Liver (tissue), 9 donors: Measurements from ENCODE around the gene DPAGT1. TPM values are rescaled to one million over a fixed set of nuclear protein-coding genes. Genes with fewer than 3 reads are reported as not detected.

Source experiments
- DNase-seq: peaks from one replicate; pipeline ENCODE4 v3.0.0-alpha.2; 2017; ENCODE audit warnings: low spot score
- H3K27ac ChIP-seq, 2 donors: one replicate each; pipeline ENCODE4 v1.7.0; 2013; ENCODE audit warnings: inconsistent platforms in 2 of 2, low read length in 2 of 2, control low read depth in 1 of 2, low read depth in 1 of 2, mild to moderate bottlenecking in 1 of 2
- H3K27me3 ChIP-seq, 4 donors: one replicate each; pipeline versions ENCODE4 v1.6.1 to v1.7.0; 2013; ENCODE audit warnings: low read length in 3 of 4, inconsistent platforms in 1 of 4, mild to moderate bottlenecking in 1 of 4, moderate library complexity in 1 of 4; ENCODE audit not compliant: control insufficient read depth in 4 of 4, insufficient read depth in 4 of 4
- H3K36me3 ChIP-seq, 4 donors: one replicate each; pipeline versions ENCODE4 v1.6.1 to v1.7.0; 2013; ENCODE audit warnings: low read length in 3 of 4, mild to moderate bottlenecking in 3 of 4, low read depth in 1 of 4, moderate library complexity in 1 of 4; ENCODE audit not compliant: control insufficient read depth in 4 of 4, insufficient read depth in 3 of 4
- H3K4me1 ChIP-seq, 4 donors: one replicate each; pipeline versions ENCODE4 v1.6.1 to v1.7.0; 2013; ENCODE audit warnings: low read length in 3 of 4, mild to moderate bottlenecking in 3 of 4, moderate library complexity in 1 of 4; ENCODE audit not compliant: control insufficient read depth in 4 of 4, insufficient read depth in 4 of 4
- H3K4me3 ChIP-seq, 3 donors: one replicate each; pipeline versions ENCODE4 v1.6.1 to v1.7.0; 2013; ENCODE audit warnings: low read length in 3 of 3, control low read depth in 1 of 3, low read depth in 1 of 3, mild to moderate bottlenecking in 1 of 3
- H3K9ac ChIP-seq, 2 donors: one replicate each; pipeline ENCODE4 v1.7.0; 2013; ENCODE audit warnings: low read length in 2 of 2, mild to moderate bottlenecking in 2 of 2, moderate library complexity in 2 of 2, control low read depth in 1 of 2, low read depth in 1 of 2
- H3K9me3 ChIP-seq, 4 donors: one replicate each; pipeline versions ENCODE4 v1.6.1 to v1.7.0; 2013; ENCODE audit warnings: low read length in 3 of 4; ENCODE audit not compliant: control insufficient read depth in 4 of 4
- EGR1 ChIP-seq, 2 donors: IDR thresholded peaks; 2 replicates each; pipeline ENCODE4 v1.6.1; 2016 to 2018; ENCODE audit warnings: antibody characterized with exemption in 2 of 2, low read depth in 2 of 2
- GABPA ChIP-seq, 2 donors: IDR thresholded peaks in 1 of 2; conservative IDR thresholded peaks in 1 of 2; 2 replicates each; pipeline ENCODE4 v1.6.1; 2016; ENCODE audit warnings: antibody characterized with exemption in 2 of 2, mild to moderate bottlenecking in 1 of 2, moderate library complexity in 1 of 2
- HNF4A ChIP-seq, 2 donors: conservative IDR thresholded peaks; 2 replicates each; pipeline ENCODE4 v1.6.1; 2016; ENCODE audit warnings: antibody characterized with exemption in 2 of 2, mild to moderate bottlenecking in 2 of 2
- HNF4G ChIP-seq: IDR thresholded peaks from 2 replicates; pipeline ENCODE4 v1.6.1; 2016; ENCODE audit warnings: antibody characterized with exemption
- NR2F2 ChIP-seq: IDR thresholded peaks from 2 replicates; pipeline ENCODE4 v1.6.1; 2016; ENCODE audit warnings: antibody characterized with exemption
- RAD21 ChIP-seq, 2 donors: IDR thresholded peaks; 2 replicates each; pipeline ENCODE4 v1.6.1; 2016; ENCODE audit warnings: antibody characterized with exemption in 2 of 2, mild to moderate bottlenecking in 2 of 2
- REST ChIP-seq: IDR thresholded peaks from 2 replicates; pipeline ENCODE4 v1.6.1; 2016; ENCODE audit warnings: antibody characterized with exemption, mild to moderate bottlenecking
- RXRA ChIP-seq, 2 donors: IDR thresholded peaks; 2 replicates each; pipeline ENCODE4 v1.6.1; 2017 to 2018; ENCODE audit warnings: antibody characterized with exemption in 2 of 2, mild to moderate bottlenecking in 1 of 2
- TAF1 ChIP-seq: conservative IDR thresholded peaks from 2 replicates; pipeline ENCODE4 v1.6.1; 2016; ENCODE audit warnings: antibody characterized with exemption, mild to moderate bottlenecking
- YY1 ChIP-seq: IDR thresholded peaks from 2 replicates; pipeline ENCODE4 v1.6.1; 2016; ENCODE audit warnings: antibody characterized with exemption, mild to moderate bottlenecking
- ZBTB33 ChIP-seq: IDR thresholded peaks from 2 replicates; pipeline ENCODE4 v1.6.1; 2016; ENCODE audit warnings: antibody characterized with exemption
- WGBS: extraction: QIAGEN DNeasy Blood & Tissue Kit; methylation state at CpG from one replicate; pipeline ENCODE4 v1.1.7; 2013; 5-methylcytosine and 5-hydroxymethylcytosine counted together
- polyA plus RNA-seq, 2 donors: library from polyadenylated mRNA; stranded (reverse) in 1 of 2; unstranded in 1 of 2; fragments of 200-250 nt in 1 of 2; fragments of >200 nt in 1 of 2; fragmentation: Nextera tagmentation in 1 of 2; extraction: Ambion mirVana in 1 of 2; gene quantifications; one replicate each; pipeline versions ENCODE4 v1.2.1 to v1.2.3, GENCODE V29; 2013 to 2015
- total RNA-seq, 2 donors: library from RNA; depleted of rRNA; stranded (reverse); fragments of >200 nt; gene quantifications; one replicate each; pipeline ENCODE4 v1.2.3, GENCODE V29; 2014
- TF ChIP-seq, protein P1 (sequence below): IDR thresholded peaks from 2 replicates; pipeline ENCODE4 v1.6.1; 2016; ENCODE audit warnings: antibody characterized with exemption
- TF ChIP-seq, protein P2 (sequence below): IDR thresholded peaks from 2 replicates; pipeline ENCODE4 v1.6.1; 2016; ENCODE audit warnings: antibody characterized with exemption
- TF ChIP-seq, protein P3 (sequence below): fragments of 150-350 bp; IDR thresholded peaks from 2 replicates; pipeline ENCODE4 v1.5.1; 2017; ENCODE audit warnings: improper control_type of control experiment, low read depth, low read length; ENCODE audit not compliant: missing input control
- donor health status: healthy.
- donor health status: healthy.
- donor health status: healthy.
- donor health status: healthy.
- donor health status: healthy.

Gene DPAGT1
- total and polyA plus RNA-seq, 4 donors, result 12.8 to 48.0 (median 37.4) TPM

GRCh38 chr11:119115484-119116234 lies 14.0 kb upstream of the DPAGT1 start:
- H3K4me1 ChIP-seq, result peaks cover 0 to 7% (median 3%) of the 10 kb centered on the region in 4 donors
- H3K4me3 ChIP-seq, result no peak overlapping the region
- H3K9me3 ChIP-seq, result no peaks in the 10 kb centered on the region
- H3K36me3 ChIP-seq, result peaks cover 7 to 46% (median 21%) of the 10 kb centered on the region in 4 donors
- H3K27me3 ChIP-seq, result no peaks in the 10 kb centered on the region
- H3K9ac ChIP-seq, result peak overlapping the region in 1 of 2 donors; percentile 6
- 74% methylated on average over 24 of the region's 24 CpGs for WGBS
- no peak for DNase-seq
- TF ChIP-seq, protein P1, sequence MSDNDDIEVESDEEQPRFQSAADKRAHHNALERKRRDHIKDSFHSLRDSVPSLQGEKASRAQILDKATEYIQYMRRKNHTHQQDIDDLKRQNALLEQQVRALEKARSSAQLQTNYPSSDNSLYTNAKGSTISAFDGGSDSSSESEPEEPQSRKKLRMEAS, result peak; percentile 21
- no peak for TF ChIP-seq RXRA (IDR thresholded peaks at IDR 0.05)
- peak overlapping the region; percentile 44 to 71 for H3K27ac ChIP-seq

- no peak overlapping the region for H3K9ac ChIP-seq
- H3K4me3 ChIP-seq, result no peak overlapping the region
- H3K27ac ChIP-seq, result no peak overlapping the region
- 88% methylated on average over 5 of the region's 5 CpGs for WGBS
- no peaks in the 10 kb centered on the region for H3K9me3 ChIP-seq
- peaks cover 7 to 48% (median 24%) of the 10 kb centered on the region in 4 donors for H3K36me3 ChIP-seq
- peaks cover 0 to 3% (median 2%) of the 10 kb centered on the region in 4 donors for H3K4me1 ChIP-seq
- TF ChIP-seq RAD21 (IDR thresholded peaks at IDR 0.05), result no peak
- TF ChIP-seq, protein P2, sequence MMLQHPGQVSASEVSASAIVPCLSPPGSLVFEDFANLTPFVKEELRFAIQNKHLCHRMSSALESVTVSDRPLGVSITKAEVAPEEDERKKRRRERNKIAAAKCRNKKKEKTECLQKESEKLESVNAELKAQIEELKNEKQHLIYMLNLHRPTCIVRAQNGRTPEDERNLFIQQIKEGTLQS, result no peak
- TF ChIP-seq, protein P3, sequence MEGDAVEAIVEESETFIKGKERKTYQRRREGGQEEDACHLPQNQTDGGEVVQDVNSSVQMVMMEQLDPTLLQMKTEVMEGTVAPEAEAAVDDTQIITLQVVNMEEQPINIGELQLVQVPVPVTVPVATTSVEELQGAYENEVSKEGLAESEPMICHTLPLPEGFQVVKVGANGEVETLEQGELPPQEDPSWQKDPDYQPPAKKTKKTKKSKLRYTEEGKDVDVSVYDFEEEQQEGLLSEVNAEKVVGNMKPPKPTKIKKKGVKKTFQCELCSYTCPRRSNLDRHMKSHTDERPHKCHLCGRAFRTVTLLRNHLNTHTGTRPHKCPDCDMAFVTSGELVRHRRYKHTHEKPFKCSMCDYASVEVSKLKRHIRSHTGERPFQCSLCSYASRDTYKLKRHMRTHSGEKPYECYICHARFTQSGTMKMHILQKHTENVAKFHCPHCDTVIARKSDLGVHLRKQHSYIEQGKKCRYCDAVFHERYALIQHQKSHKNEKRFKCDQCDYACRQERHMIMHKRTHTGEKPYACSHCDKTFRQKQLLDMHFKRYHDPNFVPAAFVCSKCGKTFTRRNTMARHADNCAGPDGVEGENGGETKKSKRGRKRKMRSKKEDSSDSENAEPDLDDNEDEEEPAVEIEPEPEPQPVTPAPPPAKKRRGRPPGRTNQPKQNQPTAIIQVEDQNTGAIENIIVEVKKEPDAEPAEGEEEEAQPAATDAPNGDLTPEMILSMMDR, result no peak
- TF ChIP-seq RXRA (IDR thresholded peaks at IDR 0.05), result no peak
- no peak for TF ChIP-seq YY1
- TF ChIP-seq GABPA (IDR thresholded peaks at IDR 0.05 in 1 of 2, conservative IDR thresholded peaks at IDR 0.05 in 1 of 2), result no peak
- no peak for TF ChIP-seq ZBTB33
- TF ChIP-seq TAF1, result no peak
- TF ChIP-seq REST, result no peak
- TF ChIP-seq HNF4A (conservative IDR thresholded peaks at IDR 0.05), result no peak
- no peak for TF ChIP-seq NR2F2
- TF ChIP-seq HNF4G, result no peak
- TF ChIP-seq EGR1 (IDR thresholded peaks at IDR 0.05; ENCODE audit: low read depth in 2 of 2), result no peak
- DNase-seq, result no peak
- H3K27me3 ChIP-seq, result no peaks in the 10 kb centered on the region
These were observed 12.7 kb upstream of the DPAGT1 start for GRCh38 chr11:119114351-119114750.
